NCI-H345 treated with DMSO at 0.1 percent for 48 hours (cell line): Measurements from ENCODE around the gene CD4.
A peak's percentile ranks its signal among the peaks of the same experiment; 100 is the strongest.

ENCODE experiments used
- DNase-seq: peaks from one replicate; lab custom pipeline; 2025; ENCODE audit not compliant: unreplicated experiment; lab: John Stamatoyannopoulos, UW

Gene CD4

DNA sequence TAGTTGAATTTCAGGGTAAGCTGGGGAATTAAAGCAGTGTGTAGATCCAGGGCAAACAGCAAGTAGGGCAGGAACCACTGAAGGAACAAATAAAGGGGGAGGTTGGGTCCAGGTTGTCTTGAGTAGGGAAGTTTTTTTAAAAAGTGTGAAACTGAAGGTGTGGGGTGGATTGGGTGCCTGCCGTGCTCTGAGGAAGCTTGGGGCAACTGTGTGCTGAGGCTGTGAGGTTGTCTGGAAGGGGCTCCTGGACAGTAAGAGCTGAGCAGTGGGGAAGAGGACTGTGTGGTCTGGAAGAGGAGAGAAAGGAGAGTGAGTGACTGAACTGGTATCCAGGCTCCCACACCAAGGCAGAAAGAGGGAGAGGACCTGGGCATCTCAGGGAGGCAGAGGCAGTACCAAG lies 21.4 kb downstream of the CD4 start:
- DNase-seq = no peak

DNA sequence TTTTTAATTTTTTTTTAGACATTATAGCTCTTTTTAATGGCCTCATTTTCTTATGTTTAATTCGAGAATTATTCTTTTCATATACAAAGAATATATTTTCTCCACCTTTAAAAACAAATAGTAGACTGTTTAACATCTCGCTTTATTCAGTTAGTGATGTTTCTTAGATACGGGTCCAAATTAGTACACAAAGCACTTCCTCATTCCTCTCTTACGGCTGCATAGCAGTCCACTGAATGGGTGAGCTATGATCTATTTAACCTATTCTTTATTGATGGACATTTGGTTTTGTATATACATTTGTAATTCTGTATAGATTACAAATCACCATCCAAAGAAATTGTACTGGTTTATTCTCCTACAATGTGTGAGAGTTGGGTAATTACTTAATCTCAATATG lies 24.0 kb downstream of the CD4 start:
- DNase-seq = no peak

DNA sequence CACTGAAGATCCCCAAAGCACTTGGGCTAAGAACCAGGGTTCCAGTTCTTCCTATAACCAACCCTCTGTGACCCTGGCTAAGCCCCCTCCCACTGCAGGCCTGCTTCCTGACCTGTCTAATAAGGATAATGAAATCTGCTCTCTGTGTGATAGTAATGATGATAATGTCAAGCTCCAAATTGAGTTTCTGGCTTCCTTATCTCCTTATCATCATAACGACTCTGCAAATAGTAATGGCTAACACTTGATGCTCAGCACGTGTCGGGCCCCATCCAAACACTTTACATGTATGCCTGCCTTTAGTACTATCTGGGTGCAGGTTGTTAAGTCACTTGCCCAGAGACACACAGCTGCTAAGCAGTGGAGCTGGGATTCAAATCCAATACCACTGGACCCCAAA lies 27.3 kb downstream of the CD4 start:
- DNase-seq = no peak

DNA sequence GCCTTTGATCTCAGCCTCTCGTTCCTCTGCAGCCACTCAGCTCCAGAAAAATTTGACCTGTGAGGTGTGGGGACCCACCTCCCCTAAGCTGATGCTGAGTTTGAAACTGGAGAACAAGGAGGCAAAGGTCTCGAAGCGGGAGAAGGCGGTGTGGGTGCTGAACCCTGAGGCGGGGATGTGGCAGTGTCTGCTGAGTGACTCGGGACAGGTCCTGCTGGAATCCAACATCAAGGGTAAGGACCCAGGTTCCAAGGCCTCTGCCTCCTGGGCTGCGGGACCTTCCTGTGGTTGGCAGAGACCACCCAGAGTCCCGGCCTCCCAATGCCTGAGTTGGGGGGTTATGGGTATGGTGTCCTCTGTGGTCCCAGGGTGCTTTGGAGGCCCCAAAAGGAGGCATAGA lies 27.8 kb downstream of the CD4 start:
- no peak for DNase-seq

DNA sequence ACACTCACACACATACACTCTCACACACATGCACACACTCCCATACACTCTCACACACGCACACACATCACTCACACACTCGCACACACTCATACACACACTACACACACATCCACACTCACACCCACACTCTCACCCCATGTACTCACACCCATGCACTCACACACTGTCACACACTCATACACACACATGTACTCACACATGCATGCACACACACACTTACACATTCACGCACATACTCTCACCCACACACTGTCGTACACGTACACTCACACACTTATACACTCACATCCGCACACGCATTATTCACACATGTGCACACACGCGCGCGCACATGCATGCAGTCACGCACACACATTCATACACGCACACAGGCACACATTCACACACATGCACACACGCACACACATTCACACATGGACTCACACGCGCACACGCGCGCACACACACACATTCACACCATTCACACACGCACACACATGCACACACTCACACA lies 28.4 kb downstream of the CD4 start:
- no peak for DNase-seq

DNA sequence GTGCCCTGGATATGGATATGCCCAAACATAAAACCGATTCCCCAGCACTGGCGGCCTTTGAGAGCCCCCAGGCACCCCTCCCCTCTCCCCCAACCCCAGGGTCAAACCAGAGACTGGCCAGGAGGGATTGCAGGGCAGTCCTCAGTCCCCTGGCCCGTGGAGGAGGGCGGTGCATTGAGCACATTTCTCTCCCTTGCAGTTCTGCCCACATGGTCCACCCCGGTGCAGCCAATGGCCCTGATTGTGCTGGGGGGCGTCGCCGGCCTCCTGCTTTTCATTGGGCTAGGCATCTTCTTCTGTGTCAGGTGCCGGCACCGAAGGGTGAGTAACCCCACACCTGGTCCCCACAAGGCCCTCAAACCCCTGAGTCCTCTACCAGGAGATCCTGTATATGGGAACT lies 28.9 kb downstream of the CD4 start:
- no peak for DNase-seq

DNA sequence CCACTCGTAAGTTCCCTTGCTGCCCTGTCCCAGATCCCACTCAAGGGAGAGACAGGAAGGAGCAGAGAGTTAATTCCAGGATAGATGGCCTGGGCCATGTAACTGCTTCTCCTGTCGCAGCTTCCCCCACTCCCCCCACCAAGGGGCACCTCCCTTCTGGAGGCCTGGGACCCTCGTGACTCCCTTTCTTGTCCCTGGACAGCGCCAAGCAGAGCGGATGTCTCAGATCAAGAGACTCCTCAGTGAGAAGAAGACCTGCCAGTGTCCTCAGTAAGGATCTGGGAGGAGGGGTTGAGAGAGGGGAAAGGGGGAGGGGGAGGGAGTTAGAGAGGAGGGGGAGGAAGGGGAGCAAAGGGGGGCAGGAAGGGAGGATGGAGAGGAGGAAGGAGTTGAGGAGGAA lies 29.3 kb downstream of the CD4 start:
- DNase-seq = no peak

DNA sequence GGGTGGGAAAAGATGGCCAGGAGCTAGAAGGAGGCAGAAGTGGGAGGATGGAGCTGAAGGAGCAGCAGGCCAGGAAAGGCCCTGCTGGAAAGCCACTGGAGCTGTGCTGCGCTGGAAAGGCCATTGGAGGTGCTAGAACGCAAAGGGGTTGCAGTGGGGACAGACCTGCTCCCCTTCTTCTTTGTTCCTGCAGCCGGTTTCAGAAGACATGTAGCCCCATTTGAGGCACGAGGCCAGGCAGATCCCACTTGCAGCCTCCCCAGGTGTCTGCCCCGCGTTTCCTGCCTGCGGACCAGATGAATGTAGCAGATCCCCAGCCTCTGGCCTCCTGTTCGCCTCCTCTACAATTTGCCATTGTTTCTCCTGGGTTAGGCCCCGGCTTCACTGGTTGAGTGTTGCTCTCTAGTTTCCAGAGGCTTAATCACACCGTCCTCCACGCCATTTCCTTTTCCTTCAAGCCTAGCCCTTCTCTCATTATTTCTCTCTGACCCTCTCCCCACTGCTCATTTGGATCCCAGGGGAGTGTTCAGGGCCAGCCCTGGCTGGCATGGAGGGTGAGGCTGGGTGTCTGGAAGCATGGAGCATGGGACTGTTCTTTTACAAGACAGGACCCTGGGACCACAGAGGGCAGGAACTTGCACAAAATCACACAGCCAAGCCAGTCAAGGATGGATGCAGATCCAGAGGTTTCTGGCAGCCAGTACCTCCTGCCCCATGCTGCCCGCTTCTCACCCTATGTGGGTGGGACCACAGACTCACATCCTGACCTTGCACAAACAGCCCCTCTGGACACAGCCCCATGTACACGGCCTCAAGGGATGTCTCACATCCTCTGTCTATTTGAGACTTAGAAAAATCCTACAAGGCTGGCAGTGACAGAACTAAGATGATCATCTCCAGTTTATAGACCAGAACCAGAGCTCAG lies 30.0 kb downstream of the CD4 start:
- no peak for DNase-seq

DNA sequence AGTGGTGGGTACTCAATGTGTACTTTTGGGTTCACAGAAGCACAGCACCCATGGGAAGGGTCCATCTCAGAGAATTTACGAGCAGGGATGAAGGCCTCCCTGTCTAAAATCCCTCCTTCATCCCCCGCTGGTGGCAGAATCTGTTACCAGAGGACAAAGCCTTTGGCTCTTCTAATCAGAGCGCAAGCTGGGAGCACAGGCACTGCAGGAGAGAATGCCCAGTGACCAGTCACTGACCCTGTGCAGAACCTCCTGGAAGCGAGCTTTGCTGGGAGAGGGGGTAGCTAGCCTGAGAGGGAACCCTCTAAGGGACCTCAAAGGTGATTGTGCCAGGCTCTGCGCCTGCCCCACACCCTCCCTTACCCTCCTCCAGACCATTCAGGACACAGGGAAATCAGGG lies 30.8 kb downstream of the CD4 start:
- no peak for DNase-seq

DNA sequence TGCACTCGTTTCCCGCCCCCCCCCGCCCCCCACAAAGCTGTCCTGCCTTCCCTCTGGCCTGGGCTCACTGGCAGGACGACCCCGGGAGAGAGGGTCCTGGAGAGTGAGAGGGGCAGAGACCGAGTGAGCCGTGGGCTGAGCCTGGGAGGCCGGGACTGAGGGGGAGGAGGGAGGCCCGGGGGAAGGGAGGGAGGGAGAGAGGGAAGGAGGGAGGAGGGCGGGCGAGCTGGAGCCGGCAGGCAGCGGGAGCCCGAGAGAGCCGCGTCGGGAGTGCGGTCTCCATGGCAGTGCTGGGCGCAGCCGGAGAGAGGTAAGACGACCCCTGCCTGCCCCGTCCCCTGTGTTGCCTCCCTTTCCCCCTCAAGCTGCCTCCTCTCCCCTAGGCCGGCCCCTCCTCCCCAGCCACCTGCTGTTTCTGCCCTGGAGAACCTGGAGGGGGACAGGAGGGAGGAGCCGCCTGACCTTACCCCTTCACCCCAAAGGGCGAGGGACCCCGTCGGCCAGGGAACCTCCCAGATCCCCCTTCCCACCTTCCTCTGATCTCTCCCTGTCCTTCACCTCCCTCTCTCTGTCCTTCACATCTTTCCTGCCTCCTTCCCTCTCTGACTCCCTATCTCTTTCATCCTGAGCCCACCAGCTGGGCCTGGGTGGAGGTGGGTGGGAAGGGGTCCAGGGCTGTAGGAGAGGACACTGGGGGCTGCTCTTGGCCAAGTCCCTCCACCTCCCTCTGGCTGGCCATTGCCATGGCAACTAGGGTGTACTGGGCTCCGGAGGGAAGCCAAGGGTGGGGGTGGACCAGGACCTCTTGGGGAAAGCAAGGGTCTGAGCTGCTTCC lies 32.5 kb downstream of the CD4 start, which contains the start of gene GPR162:
Gene GPR162, plus strand, starts transcription at position 231 of the 835 bp plus-strand sequence. CDS start 2,078 bp downstream, outside the sequence.
- peak; percentile 24 for DNase-seq

DNA sequence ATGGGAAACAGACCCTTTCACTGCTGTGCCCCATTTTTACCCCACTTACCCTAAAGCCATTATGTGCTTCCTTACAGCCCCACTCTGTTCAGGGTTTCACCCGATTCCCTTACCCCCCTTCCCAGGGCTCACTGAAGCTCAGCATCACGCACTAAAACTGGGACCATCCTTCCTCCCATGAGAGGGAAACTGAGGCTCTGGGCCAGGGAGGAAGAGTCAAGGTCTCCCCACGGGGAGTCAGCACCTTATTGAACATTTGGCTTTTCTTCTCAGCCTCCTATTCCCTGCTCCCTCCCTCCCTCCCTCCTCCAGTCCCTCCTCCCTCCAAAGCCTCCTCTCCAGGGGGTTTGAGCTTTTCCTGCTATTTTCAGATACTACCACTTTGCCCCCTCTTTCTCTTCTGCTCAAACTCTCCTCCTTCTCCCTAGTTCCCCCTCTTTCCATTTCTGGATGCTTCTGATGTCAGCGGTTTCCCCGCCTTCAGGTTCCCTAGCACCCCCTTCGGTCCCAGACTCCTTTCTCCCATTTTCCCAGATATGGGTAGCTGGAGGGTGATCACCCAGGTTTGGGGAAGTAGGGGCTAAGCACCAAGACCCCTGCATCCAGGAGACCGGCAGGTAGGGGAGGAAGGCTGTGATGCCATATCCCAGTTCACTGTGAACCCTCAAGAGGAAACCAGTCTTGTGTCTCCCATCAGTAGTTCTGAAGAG lies 33.3 kb downstream of the CD4 start:
- no peak for DNase-seq

DNA sequence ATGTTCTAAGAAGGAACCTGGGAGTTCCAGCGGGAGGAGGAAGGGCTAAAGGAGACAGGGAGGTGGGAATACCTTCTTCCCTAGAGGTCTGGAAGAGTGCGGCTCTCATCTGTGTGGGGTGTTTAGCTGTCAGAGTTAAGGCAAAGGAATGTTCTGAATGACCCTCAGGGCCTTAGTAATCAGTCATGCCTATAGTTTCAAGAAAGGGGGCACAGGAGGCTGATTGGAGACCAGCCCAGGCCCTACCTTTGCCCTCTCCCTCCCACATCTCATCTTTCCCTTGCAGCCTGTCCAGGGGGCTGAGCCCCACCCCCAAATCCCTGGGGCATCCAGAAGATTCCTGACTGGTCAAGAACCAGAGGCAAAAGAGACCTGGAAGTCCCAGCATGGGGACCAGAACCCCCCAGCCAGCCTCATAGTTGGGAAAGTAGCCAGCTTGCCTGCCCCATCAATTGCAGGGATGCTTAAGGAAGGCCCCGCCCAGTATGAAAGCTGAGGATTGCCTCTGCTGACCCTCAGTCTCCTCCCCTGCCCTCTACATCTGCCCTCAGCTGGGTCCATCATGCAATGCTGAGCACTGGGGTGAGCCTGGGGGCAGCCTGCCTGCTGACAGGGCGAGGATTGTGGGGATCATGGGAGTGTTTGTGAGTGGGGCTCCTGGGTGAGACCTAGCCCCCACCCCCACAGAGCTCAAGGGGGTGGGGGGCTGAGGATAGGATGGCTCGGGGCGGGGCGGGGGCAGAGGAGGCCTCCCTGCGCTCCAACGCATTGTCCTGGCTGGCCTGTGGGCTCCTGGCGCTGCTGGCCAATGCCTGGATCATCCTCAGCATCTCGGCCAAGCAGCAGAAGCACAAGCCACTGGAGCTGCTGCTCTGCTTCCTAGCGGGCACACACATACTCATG lies 34.1 kb downstream of the CD4 start:
- DNase-seq = no peak

DNA sequence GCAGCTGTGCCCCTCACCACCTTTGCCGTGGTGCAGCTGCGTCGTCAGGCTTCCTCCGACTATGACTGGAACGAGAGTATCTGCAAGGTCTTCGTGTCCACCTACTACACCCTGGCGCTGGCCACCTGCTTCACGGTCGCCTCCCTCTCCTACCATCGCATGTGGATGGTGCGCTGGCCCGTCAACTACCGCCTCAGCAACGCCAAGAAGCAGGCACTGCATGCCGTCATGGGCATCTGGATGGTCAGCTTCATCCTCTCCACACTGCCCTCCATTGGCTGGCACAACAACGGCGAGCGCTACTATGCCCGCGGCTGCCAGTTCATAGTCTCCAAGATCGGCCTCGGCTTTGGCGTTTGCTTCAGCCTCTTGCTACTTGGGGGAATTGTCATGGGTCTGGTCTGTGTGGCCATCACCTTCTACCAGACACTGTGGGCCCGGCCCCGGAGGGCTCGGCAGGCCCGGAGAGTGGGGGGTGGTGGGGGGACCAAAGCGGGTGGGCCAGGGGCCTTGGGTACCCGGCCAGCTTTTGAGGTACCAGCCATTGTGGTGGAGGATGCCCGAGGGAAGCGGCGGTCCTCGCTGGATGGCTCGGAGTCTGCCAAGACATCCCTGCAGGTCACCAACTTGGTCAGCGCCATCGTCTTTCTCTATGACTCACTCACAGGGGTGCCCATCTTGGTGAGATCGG lies 34.9 kb downstream of the CD4 start:
- DNase-seq = no peak

DNA sequence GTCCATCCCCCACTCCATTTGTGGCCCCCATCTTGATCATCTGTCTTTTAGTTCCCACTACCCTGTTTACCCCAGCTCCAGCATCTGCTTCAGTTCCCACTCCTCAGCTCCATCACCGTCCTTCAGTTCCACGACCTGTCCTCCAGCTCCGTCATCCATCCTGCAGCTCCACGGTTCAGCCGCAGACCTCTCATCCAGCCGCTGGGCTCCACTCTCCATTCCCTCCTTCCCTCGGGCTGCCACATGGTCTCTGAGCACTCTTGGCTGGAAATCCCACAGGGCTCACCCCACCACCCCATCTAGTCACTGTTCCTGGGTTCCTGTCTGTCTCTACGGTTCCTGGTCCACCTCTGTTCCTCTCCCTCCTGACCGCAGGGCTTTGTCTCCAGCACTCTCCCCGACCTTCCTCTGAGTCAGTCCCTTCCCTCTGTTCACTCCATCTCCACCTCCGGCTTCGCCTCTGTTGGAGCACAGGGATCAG lies 35.6 kb downstream of the CD4 start:
- no peak for DNase-seq

DNA sequence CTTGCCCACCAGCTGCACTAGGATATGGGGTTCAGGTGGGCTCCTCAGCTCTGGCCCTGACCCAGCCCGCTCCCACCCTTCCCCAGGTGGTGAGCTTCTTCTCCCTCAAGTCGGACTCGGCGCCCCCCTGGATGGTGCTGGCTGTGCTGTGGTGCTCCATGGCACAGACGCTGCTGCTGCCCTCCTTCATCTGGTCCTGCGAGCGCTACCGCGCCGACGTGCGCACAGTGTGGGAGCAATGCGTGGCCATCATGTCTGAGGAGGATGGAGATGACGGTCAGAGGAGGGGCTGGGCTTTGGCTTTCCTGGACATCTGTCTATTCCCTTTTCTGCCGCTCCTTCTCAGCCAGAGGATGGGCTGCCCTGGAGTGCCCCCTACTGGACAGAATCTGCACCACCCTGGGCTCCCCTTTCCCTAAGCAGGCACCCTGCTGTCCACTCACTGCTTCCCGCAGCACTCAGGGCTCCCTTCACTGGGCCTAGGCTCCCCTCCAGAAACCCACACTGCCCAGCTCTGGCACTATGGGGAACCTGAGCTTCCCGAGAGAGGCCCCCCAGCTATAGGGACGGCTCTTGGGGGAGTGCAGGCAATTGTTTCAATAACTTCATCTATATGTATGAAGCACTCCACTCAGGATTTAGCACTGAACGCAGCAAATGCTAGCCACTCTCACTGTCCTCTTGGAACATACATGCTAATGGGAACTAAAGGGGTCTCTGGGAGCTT lies 36.2 kb downstream of the CD4 start:
- DNase-seq = peak; percentile 42

DNA sequence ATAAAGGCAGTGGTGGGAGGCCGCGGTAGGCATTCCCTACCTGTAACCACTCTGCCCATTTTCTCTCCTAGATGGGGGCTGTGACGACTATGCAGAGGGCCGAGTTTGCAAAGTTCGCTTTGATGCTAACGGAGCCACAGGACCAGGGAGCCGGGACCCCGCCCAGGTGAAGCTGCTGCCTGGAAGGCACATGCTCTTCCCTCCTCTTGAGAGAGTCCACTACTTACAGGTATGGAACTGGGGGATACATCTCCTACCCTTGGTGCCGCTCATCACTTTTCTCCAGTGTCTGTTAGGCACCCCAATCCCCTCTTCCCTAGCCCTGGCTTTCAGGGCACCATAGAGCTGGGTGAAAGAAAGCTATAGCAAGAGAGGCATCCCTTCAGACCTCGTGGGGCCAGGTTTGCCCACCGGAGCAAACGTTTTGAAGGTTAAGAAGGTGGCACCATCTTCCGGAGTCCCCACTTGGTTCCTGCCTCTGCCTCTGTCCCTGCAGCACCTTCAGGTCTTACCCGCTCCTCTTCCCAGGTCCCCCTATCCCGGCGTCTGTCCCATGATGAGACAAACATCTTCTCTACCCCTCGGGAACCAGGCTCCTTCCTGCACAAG lies 36.9 kb downstream of the CD4 start:
- no peak for DNase-seq

DNA sequence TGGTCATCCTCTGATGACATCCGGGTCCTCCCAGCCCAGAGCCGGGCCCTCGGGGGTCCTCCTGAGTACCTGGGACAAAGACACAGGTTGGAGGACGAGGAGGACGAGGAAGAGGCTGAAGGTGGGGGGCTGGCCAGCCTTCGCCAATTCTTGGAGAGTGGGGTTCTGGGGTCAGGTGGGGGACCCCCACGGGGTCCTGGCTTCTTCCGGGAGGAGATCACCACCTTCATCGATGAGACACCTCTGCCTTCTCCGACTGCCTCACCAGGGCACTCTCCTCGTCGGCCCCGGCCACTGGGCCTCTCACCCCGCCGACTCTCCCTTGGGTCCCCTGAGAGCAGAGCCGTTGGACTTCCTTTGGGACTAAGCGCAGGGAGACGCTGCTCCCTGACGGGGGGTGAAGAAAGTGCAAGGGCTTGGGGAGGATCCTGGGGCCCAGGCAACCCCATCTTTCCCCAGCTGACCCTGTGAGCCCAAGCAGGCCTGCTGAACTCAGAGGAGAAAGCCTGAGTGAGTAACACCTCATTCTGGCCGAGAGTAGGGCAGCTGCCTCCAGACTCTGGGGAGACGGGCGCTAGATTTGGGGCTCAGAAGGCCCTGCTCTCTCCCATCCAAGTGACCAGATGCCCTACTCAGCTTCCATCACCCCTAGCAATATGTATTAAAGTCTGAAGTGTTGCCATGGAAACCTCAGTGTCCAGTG lies 37.6 kb downstream of the CD4 start:
- no peak for DNase-seq

DNA sequence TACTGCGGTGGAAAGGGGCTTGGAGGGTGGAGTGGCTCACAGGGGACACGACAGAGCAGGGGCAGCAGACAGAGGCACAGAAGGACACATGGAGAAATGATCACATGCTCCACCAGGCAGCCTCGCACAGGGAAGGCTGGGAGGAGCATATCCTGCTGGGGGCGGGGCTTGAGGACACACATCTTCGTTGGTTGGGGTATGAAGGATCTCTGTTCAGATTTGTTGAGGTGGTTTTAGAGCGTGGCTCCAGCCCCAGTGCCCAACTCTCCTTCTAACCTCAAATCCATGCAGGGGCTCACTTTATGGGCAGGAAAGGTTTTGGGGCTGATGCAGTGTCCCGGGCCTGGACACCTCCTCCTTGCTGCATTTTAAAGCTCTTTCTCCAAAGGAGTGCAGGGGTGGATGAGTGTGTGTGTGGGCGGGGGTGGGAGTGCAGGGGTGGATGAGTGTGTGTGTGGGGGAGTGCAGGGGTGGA lies 38.1 kb downstream of the CD4 start:
- DNase-seq = peak; percentile 65
